Measurements from ENCODE around the gene ZNF69. TPM values are rescaled to one million over a fixed set of nuclear protein-coding genes. Genes with fewer than 3 reads are reported as not detected.
A peak's percentile ranks its signal among the peaks of the same experiment; 100 is the strongest.
"Not testable (repeated sequence)": the region's sequence is repeated elsewhere in the genome, so short reads cannot be mapped to it uniquely, and the experiment has no call there.

The ZNF69 gene
- total RNA-seq, 1 donor from 2014 or later: 29.6 TPM

GRCh38 chr19:11881151-11881800 is 6.3 kb upstream of the ZNF69 start:
- Mint-ChIP-seq H3K27ac (ENCODE audit: unreplicated experiment) (no peak overlapping the region), H3K4me3 (ENCODE audit: unreplicated experiment) (no peak overlapping the region), H3K36me3 (ENCODE audit: unreplicated experiment) (peaks cover 16% of the 10 kb centered on the region), H3K4me1 (ENCODE audit: low read depth, unreplicated experiment) (no peaks in the 10 kb centered on the region), H3K27me3 (ENCODE audit: unreplicated experiment) (peaks cover 5% of the 10 kb centered on the region), H3K9me3 (ENCODE audit: unreplicated experiment) (peaks cover 7% of the 10 kb centered on the region)
- DNase-seq: peak; percentile 67
- TF ChIP-seq CTCF (IDR thresholded peaks at IDR 0.05; ENCODE audit: partially characterized antibody, unreplicated experiment): peak; percentile 60

GRCh38 chr19:11882606-11883005 is 5.0 kb upstream of the ZNF69 start:
- H3K36me3 Mint-ChIP-seq (ENCODE audit: unreplicated experiment): peaks cover 20% of the 10 kb centered on the region
- no peak overlapping the region for H3K27ac Mint-ChIP-seq (ENCODE audit: unreplicated experiment)
- DNase-seq: no peak
- peaks cover 15% of the 10 kb centered on the region for H3K9me3 Mint-ChIP-seq (ENCODE audit: unreplicated experiment)
- H3K4me3 Mint-ChIP-seq (ENCODE audit: unreplicated experiment): no peak overlapping the region
- H3K27me3 Mint-ChIP-seq (ENCODE audit: unreplicated experiment): peaks cover 7% of the 10 kb centered on the region
- no peaks in the 10 kb centered on the region for H3K4me1 Mint-ChIP-seq (ENCODE audit: low read depth, unreplicated experiment)
- no peak for TF ChIP-seq CTCF (IDR thresholded peaks at IDR 0.05; ENCODE audit: partially characterized antibody, unreplicated experiment)

- H3K27ac Mint-ChIP-seq (ENCODE audit: unreplicated experiment): peak overlapping the region; percentile 91
- peak; percentile 22 for DNase-seq
- H3K27me3 Mint-ChIP-seq (ENCODE audit: unreplicated experiment): peaks cover 11% of the 10 kb centered on the region
- H3K9me3 Mint-ChIP-seq (ENCODE audit: unreplicated experiment): peaks cover 19% of the 10 kb centered on the region
- H3K36me3 Mint-ChIP-seq (ENCODE audit: unreplicated experiment): peaks cover 6% of the 10 kb centered on the region
- H3K4me3 Mint-ChIP-seq (ENCODE audit: unreplicated experiment): peak overlapping the region; percentile 96
- H3K4me1 Mint-ChIP-seq (ENCODE audit: low read depth, unreplicated experiment): peaks cover 4% of the 10 kb centered on the region
- TF ChIP-seq CTCF (IDR thresholded peaks at IDR 0.05; ENCODE audit: partially characterized antibody, unreplicated experiment): no peak
Measured at GRCh38 chr19:11887234-11887610, 360 bp upstream of the ZNF69 start.

GRCh38 chr19:11889901-11890300 is 2.3 kb downstream of the ZNF69 start:
- not testable (repeated sequence) for H3K4me1 Mint-ChIP-seq (ENCODE audit: low read depth, unreplicated experiment); DNase-seq; H3K27ac Mint-ChIP-seq (ENCODE audit: unreplicated experiment); H3K27me3 Mint-ChIP-seq (ENCODE audit: unreplicated experiment)
- H3K36me3 Mint-ChIP-seq (ENCODE audit: unreplicated experiment): peaks cover 28% of the 10 kb centered on the region
- peak overlapping the region; percentile 96 for H3K4me3 Mint-ChIP-seq (ENCODE audit: unreplicated experiment)
- H3K9me3 Mint-ChIP-seq (ENCODE audit: unreplicated experiment): peaks cover 19% of the 10 kb centered on the region

GRCh38 chr19:11890634-11891033 is 3.1 kb downstream of the ZNF69 start:
- peaks cover 9% of the 10 kb centered on the region for H3K27me3 Mint-ChIP-seq (ENCODE audit: unreplicated experiment)
- TF ChIP-seq CTCF (IDR thresholded peaks at IDR 0.05; ENCODE audit: partially characterized antibody, unreplicated experiment): no peak
- H3K9me3 Mint-ChIP-seq (ENCODE audit: unreplicated experiment): peaks cover 19% of the 10 kb centered on the region
- no peak overlapping the region for H3K27ac Mint-ChIP-seq (ENCODE audit: unreplicated experiment)
- H3K36me3 Mint-ChIP-seq (ENCODE audit: unreplicated experiment): peaks cover 35% of the 10 kb centered on the region
- peaks cover 4% of the 10 kb centered on the region for H3K4me1 Mint-ChIP-seq (ENCODE audit: low read depth, unreplicated experiment)
- no peak for DNase-seq
- H3K4me3 Mint-ChIP-seq (ENCODE audit: unreplicated experiment): no peak overlapping the region
